NCI-H2227 treated with DMSO at 0.1 percent for 48 hours (cell line): ENCODE measurements around the gene BPI.
"Not testable (repeated sequence)": the region's sequence is repeated elsewhere in the genome, so short reads cannot be mapped to it uniquely, and the experiment has no call there.

Source experiments
- DNase-seq: peaks from one replicate; lab custom pipeline; 2025; lab: John Stamatoyannopoulos, UW

BPI gene

GRCh38 chr20:38363004-38363747, 59.2 kb downstream of the BPI start:
- no peak for DNase-seq

GRCh38 chr20:38369389-38369788, 65.4 kb downstream of the BPI start:
- DNase-seq: peak; percentile 38

DNA sequence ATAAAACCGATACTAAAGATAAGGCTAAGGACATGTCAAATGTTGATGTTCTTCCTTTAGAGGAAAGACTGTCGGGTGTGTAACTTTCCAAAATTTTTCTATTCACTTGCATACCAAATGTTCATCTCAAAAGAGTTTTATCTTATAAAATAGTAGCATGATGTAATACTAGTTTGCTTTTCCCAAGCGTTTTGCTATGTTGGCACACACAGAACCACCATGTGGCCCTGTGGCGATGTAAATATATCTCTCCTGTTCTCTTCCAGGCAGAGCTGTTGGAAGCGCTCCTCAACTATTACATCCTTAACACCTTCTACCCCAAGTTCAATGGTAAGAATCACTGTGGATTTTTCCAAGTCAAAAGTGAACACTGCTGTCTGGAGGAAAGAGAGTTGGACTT, 68.8 kb downstream of the BPI start:
- DNase-seq: no peak

GRCh38 chr20:38373231-38373867, 69.4 kb downstream of the BPI start:
- DNase-seq: no peak

DNA sequence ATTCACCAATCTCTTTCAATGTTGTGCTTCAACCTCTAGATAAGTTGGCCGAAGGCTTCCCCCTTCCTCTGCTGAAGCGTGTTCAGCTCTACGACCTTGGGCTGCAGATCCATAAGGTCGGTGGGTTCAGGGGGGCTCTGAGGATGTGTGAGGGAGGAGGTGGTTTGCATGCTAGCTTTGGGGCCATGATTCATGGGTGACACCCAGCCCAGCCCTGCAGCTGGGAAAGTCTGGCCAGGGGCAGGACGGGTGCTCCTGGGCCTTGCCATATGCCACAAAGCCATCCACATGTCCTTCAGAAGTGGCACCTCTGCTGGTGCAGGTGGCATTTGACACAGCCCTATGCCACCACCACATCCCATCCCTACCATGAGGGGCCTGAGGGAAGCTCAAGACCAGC, 69.9 kb downstream of the BPI start:
- DNase-seq: no peak

- no peak for DNase-seq
Observed at GRCh38 chr20:38377039-38377685, 73.2 kb downstream of the BPI start.

DNA sequence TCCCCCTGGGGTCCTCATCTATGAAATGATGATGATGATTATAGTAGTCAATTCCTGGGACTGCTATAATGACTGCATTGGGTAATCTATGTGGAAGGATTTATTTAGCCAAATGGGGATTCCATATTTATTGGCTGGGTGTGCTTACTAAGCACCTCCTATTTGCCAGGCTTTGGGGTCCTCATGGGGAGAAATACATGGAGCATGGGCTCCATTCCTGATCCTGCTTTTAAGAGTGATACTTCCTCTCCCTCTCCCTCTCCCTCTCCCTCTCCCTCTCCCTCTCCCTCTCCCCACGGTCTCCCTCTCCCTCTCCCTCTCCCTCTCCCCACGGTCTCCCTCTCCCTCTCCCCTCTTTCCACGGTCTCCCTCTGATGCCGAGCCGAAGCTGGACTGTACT, 73.9 kb downstream of the BPI start:
- DNase-seq: not testable (repeated sequence)

GRCh38 chr20:38383147-38383546, 79.2 kb downstream of the BPI start:
- no peak for DNase-seq

DNA sequence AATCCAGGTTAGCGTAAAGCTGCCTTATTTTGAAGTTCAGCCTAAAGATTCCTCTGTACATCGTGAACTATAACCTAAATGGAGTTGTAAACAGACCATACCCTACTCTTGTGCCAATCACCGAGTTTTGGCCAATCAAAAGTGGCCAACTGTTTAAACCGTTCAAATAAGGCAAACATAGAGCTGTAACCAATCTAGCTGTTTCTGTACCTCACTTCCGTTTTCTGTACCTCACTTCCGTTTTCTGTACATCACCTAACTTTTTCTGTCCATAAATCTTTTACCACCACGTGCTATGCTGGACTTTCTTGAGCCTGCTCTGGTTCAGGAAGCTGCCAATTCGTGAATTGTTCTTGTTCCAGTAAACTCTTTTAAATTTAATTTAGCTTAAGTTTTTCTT, 82.0 kb downstream of the BPI start:
- no peak for DNase-seq

- DNase-seq: no peak
Observed at GRCh38 chr20:38386851-38387250, 82.9 kb downstream of the BPI start.
